ENCODE data around the gene MAST4.

MAST4 gene

GRCh38 chr5:66739021-66739420, 142.8 kb downstream of the MAST4 start:
- Histone ChIP-seq H4K20me1 (ENCODE audit: insufficient read depth, low read length) (no peaks in the 10 kb centered on the region), H3K9me3 (replicated peaks; ENCODE audit: insufficient read depth, low read length) (no peaks in the 10 kb centered on the region), H3K9me2 (replicated peaks; ENCODE audit: insufficient read depth, low read length) (no peaks in the 10 kb centered on the region), H3K4me3 (ENCODE audit: low read length) (no peak overlapping the region), H3K9ac (ENCODE audit: low read length) (no peak overlapping the region), H3K4me2 (ENCODE audit: low read depth, low read length) (no peak overlapping the region), H3K36me3 (replicated peaks; ENCODE audit: insufficient read depth, low read length) (no peaks in the 10 kb centered on the region), H2AFZ (ENCODE audit: low read length) (no peak overlapping the region), H3K4me1 (ENCODE audit: low read length) (no peaks in the 10 kb centered on the region), H3F3A (ENCODE audit: insufficient read depth, low read length) (no peaks in the 10 kb centered on the region), H3K27me3 (replicated peaks; ENCODE audit: insufficient read depth, low read length) (no peaks in the 10 kb centered on the region), H3K79me2 (ENCODE audit: low read length) (no peaks in the 10 kb centered on the region), H3K27ac (ENCODE audit: low read length) (no peak overlapping the region)
- no peak for DNase-seq
- no peak for TF ChIP-seq CTCF (IDR thresholded peaks at IDR 0.05; ENCODE audit: low read length)
- no peak for TF ChIP-seq EZH2phosphoT487 (IDR thresholded peaks at IDR 0.05; ENCODE audit: low read length)
- TF ChIP-seq EZH2 (optimal IDR thresholded peaks at IDR 0.05; ENCODE audit: low read depth, low read length) = no peak

- Histone ChIP-seq H3K9me3 (replicated peaks; ENCODE audit: insufficient read depth, low read length) (no peaks in the 10 kb centered on the region), H3K4me2 (ENCODE audit: low read depth, low read length) (no peak overlapping the region)
- no peak for TF ChIP-seq EZH2phosphoT487 (IDR thresholded peaks at IDR 0.05; ENCODE audit: low read length)
These were observed 143.8 kb downstream of the MAST4 start for GRCh38 chr5:66739951-66740350.

GRCh38 chr5:66741394-66741793, 145.2 kb downstream of the MAST4 start:
- Histone ChIP-seq H3K4me3 (ENCODE audit: low read length) (no peak overlapping the region), H3K4me2 (ENCODE audit: low read depth, low read length) (no peak overlapping the region), H3F3A (ENCODE audit: insufficient read depth, low read length) (no peaks in the 10 kb centered on the region), H3K4me1 (ENCODE audit: low read length) (no peaks in the 10 kb centered on the region), H2AFZ (ENCODE audit: low read length) (no peak overlapping the region), H3K9ac (ENCODE audit: low read length) (no peak overlapping the region), H3K79me2 (ENCODE audit: low read length) (no peaks in the 10 kb centered on the region), H3K9me3 (replicated peaks; ENCODE audit: insufficient read depth, low read length) (no peaks in the 10 kb centered on the region), H4K20me1 (ENCODE audit: insufficient read depth, low read length) (no peaks in the 10 kb centered on the region), H3K27ac (ENCODE audit: low read length) (no peak overlapping the region), H3K9me2 (replicated peaks; ENCODE audit: insufficient read depth, low read length) (no peaks in the 10 kb centered on the region), H3K27me3 (replicated peaks; ENCODE audit: insufficient read depth, low read length) (no peaks in the 10 kb centered on the region), H3K36me3 (replicated peaks; ENCODE audit: insufficient read depth, low read length) (no peaks in the 10 kb centered on the region)
- no peak for TF ChIP-seq CTCF (IDR thresholded peaks at IDR 0.05; ENCODE audit: low read length)
- TF ChIP-seq EZH2 (optimal IDR thresholded peaks at IDR 0.05; ENCODE audit: low read depth, low read length) = no peak
- no peak for DNase-seq

More at GRCh38 chr5:66739951-66740350, 143.8 kb downstream of the MAST4 start:
- Histone ChIP-seq H4K20me1 (ENCODE audit: insufficient read depth, low read length) (no peaks in the 10 kb centered on the region), H3F3A (ENCODE audit: insufficient read depth, low read length) (no peaks in the 10 kb centered on the region), H3K4me3 (ENCODE audit: low read length) (no peak overlapping the region), H3K27me3 (replicated peaks; ENCODE audit: insufficient read depth, low read length) (no peaks in the 10 kb centered on the region), H2AFZ (ENCODE audit: low read length) (no peak overlapping the region), H3K9me2 (replicated peaks; ENCODE audit: insufficient read depth, low read length) (no peaks in the 10 kb centered on the region), H3K27ac (ENCODE audit: low read length) (no peak overlapping the region), H3K4me1 (ENCODE audit: low read length) (no peaks in the 10 kb centered on the region), H3K36me3 (replicated peaks; ENCODE audit: insufficient read depth, low read length) (no peaks in the 10 kb centered on the region), H3K79me2 (ENCODE audit: low read length) (no peaks in the 10 kb centered on the region), H3K9ac (ENCODE audit: low read length) (no peak overlapping the region)
- DNase-seq = no peak

GRCh38 chr5:66742083-66742895, 146.1 kb downstream of the MAST4 start:
- H3K27me3 ChIP-seq (replicated peaks; ENCODE audit: insufficient read depth, low read length) = no peaks in the 10 kb centered on the region
- H3K4me1 ChIP-seq (ENCODE audit: low read length) = no peaks in the 10 kb centered on the region
- H2AFZ ChIP-seq (ENCODE audit: low read length) = no peak overlapping the region
- H3K9me2 ChIP-seq (replicated peaks; ENCODE audit: insufficient read depth, low read length) = no peaks in the 10 kb centered on the region
- H3K4me3 ChIP-seq (ENCODE audit: low read length) = no peak overlapping the region
- no peaks in the 10 kb centered on the region for H3F3A ChIP-seq (ENCODE audit: insufficient read depth, low read length)
- TF ChIP-seq EZH2 (optimal IDR thresholded peaks at IDR 0.05; ENCODE audit: low read depth, low read length) (no peak), CTCF (IDR thresholded peaks at IDR 0.05; ENCODE audit: low read length) (no peak), EZH2phosphoT487 (IDR thresholded peaks at IDR 0.05; ENCODE audit: low read length) (no peak)
- H3K4me2 ChIP-seq (ENCODE audit: low read depth, low read length) = no peak overlapping the region
- no peaks in the 10 kb centered on the region for H3K9me3 ChIP-seq (replicated peaks; ENCODE audit: insufficient read depth, low read length)
- DNase-seq = no peak
- no peaks in the 10 kb centered on the region for H3K79me2 ChIP-seq (ENCODE audit: low read length)
- H3K27ac ChIP-seq (ENCODE audit: low read length) = no peak overlapping the region
- H3K9ac ChIP-seq (ENCODE audit: low read length) = no peak overlapping the region
- H4K20me1 ChIP-seq (ENCODE audit: insufficient read depth, low read length) = no peaks in the 10 kb centered on the region
- no peaks in the 10 kb centered on the region for H3K36me3 ChIP-seq (replicated peaks; ENCODE audit: insufficient read depth, low read length)

All from MM.1S (cell line).